Measurements from ENCODE around the gene ABCA9.

The ABCA9 gene

GRCh38 chr17:69058165-69058564 is 2.6 kb downstream of the ABCA9 start:
- no peaks in the 10 kb centered on the region for H4K20me1 ChIP-seq (ENCODE audit: low read depth, low read length)
- no peak for TF ChIP-seq CTCF (IDR thresholded peaks at IDR 0.05; ENCODE audit: insufficient read depth, low read length, poor library complexity, severe bottlenecking)
- TF ChIP-seq EZH2phosphoT487 (conservative IDR thresholded peaks at IDR 0.05; ENCODE audit: low read length): no peak
- no peak overlapping the region for H3K27ac ChIP-seq (ENCODE audit: low read depth, low read length)
- H3K27me3 ChIP-seq (ENCODE audit: low read length): no peaks in the 10 kb centered on the region
- H3K9me2 ChIP-seq (replicated peaks; ENCODE audit: insufficient read depth, low read length): no peaks in the 10 kb centered on the region
- H2AFZ ChIP-seq (ENCODE audit: low read depth, low read length, severe bottlenecking): no peak overlapping the region
- no peaks in the 10 kb centered on the region for H3K36me3 ChIP-seq (ENCODE audit: low read length)
- no peak overlapping the region for H3K4me2 ChIP-seq (ENCODE audit: low read depth, low read length, poor library complexity, severe bottlenecking)
- no peaks in the 10 kb centered on the region for H3F3A ChIP-seq (ENCODE audit: insufficient read depth)
- no peak overlapping the region for H3K4me3 ChIP-seq (ENCODE audit: insufficient read depth, low read length, poor library complexity, severe bottlenecking)
- no peaks in the 10 kb centered on the region for H3K9me3 ChIP-seq (ENCODE audit: insufficient read depth, low read length)
- no peak overlapping the region for H3K9ac ChIP-seq (ENCODE audit: low read length)
- H3K79me2 ChIP-seq (ENCODE audit: insufficient read depth, low read length): no peaks in the 10 kb centered on the region

DNA sequence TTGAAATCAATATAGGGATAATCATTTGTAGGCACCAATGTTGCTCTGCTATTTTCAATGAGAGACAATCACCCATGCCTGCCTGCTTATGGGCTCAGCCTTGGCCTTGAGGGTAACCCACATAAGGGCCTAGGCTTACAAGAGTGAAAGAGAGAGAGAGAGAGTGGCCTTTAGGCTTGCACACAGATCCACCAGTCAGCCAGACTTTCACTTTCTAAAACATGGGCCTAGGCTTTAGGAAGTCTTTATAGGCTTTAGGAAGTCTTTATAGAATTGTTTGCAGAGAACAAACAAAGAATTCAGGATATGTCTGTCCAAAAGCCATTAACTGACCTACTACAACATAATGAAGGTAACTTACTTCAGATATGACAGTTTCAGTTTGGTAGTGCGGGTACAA is 3.4 kb downstream of the ABCA9 start:
- H3K79me2 ChIP-seq (ENCODE audit: insufficient read depth, low read length): no peaks in the 10 kb centered on the region

DNA sequence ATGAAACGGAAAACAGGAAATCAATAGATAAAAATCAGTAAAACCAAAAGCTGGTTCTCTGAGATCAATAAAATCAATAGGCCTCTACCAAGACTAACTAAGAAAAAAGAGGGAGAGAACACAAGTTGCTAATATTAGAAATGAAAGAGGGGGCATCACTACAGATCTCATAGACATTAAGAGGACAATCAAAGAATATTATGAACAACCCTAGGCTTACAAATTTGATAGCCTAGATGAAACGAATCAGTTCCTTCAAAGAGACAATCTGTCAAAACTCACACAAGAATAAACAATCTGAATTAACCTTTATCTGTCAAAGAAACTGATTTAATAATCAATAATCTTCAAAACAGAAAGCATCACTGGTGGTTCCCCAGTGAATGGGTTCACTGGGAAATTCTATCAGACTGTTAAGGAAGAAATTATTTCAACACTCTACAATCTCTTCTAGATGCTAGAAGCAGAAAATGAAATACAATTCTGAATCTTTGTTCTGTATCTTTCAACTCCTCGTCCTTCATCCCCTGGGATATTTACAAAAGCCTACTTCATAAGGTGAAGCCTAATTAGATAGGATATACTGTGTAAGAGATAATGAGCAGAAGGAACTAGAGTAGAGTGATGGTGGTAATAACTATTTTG is 4.4 kb downstream of the ABCA9 start:
- Histone ChIP-seq H3K4me2 (ENCODE audit: low read depth, low read length, poor library complexity, severe bottlenecking) (no peak overlapping the region), H3K9me3 (ENCODE audit: insufficient read depth, low read length) (no peaks in the 10 kb centered on the region), H4K20me1 (ENCODE audit: low read depth, low read length) (no peaks in the 10 kb centered on the region), H3K9me2 (replicated peaks; ENCODE audit: insufficient read depth, low read length) (no peaks in the 10 kb centered on the region), H3F3A (ENCODE audit: insufficient read depth) (no peaks in the 10 kb centered on the region), H3K27ac (ENCODE audit: low read depth, low read length) (no peak overlapping the region), H3K79me2 (ENCODE audit: insufficient read depth, low read length) (no peaks in the 10 kb centered on the region), H3K4me3 (ENCODE audit: insufficient read depth, low read length, poor library complexity, severe bottlenecking) (no peak overlapping the region), H3K9ac (ENCODE audit: low read length) (no peak overlapping the region), H3K36me3 (ENCODE audit: low read length) (no peaks in the 10 kb centered on the region), H2AFZ (ENCODE audit: low read depth, low read length, severe bottlenecking) (no peak overlapping the region), H3K27me3 (ENCODE audit: low read length) (no peaks in the 10 kb centered on the region)
- TF ChIP-seq EZH2phosphoT487 (conservative IDR thresholded peaks at IDR 0.05; ENCODE audit: low read length): no peak
- no peak for TF ChIP-seq CTCF (IDR thresholded peaks at IDR 0.05; ENCODE audit: insufficient read depth, low read length, poor library complexity, severe bottlenecking)

More for the DNA sequence above, 3.4 kb downstream of the ABCA9 start:
- H3K36me3 ChIP-seq (ENCODE audit: low read length): no peaks in the 10 kb centered on the region
- H4K20me1 ChIP-seq (ENCODE audit: low read depth, low read length): no peaks in the 10 kb centered on the region
- H3K9ac ChIP-seq (ENCODE audit: low read length): no peak overlapping the region
- no peaks in the 10 kb centered on the region for H3K27me3 ChIP-seq (ENCODE audit: low read length)
- no peak overlapping the region for H3K27ac ChIP-seq (ENCODE audit: low read depth, low read length)
- TF ChIP-seq CTCF (IDR thresholded peaks at IDR 0.05; ENCODE audit: insufficient read depth, low read length, poor library complexity, severe bottlenecking): no peak
- TF ChIP-seq EZH2phosphoT487 (conservative IDR thresholded peaks at IDR 0.05; ENCODE audit: low read length): no peak
- no peaks in the 10 kb centered on the region for H3K9me3 ChIP-seq (ENCODE audit: insufficient read depth, low read length)
- no peak overlapping the region for H3K4me3 ChIP-seq (ENCODE audit: insufficient read depth, low read length, poor library complexity, severe bottlenecking)
- H3F3A ChIP-seq (ENCODE audit: insufficient read depth): no peaks in the 10 kb centered on the region
- H3K9me2 ChIP-seq (replicated peaks; ENCODE audit: insufficient read depth, low read length): no peaks in the 10 kb centered on the region
- no peak overlapping the region for H2AFZ ChIP-seq (ENCODE audit: low read depth, low read length, severe bottlenecking)
- no peak overlapping the region for H3K4me2 ChIP-seq (ENCODE audit: low read depth, low read length, poor library complexity, severe bottlenecking)

Data from SU-DHL-6 (cell line).